ENCODE measurements around the gene CARM1.

CARM1 gene

DNA sequence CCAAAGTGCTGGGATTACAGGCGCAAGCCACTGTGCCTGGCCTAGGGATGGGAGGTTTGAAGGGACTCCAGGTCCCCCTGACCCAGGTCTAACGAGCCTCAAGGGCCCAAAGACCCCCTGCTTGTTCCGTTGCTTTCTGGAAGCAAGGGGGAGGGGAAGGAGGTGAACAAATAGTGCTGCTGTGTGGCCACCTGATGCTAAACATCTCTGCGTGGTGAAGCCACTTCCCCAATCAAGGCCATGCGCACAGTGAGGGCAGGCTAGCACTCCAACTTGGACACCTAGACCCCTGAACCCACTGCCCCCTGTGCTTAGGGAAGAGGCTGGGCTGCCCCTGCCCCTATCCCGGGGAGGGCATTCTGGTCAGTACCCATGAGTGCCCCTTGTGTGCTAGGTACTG is 24.0 kb downstream of the CARM1 start:
- no peak for TF ChIP-seq POLR2A (IDR thresholded peaks at IDR 0.05; ENCODE audit: low read depth, low read length)
- FAIRE-seq (no peak), DNase-seq (ENCODE audit: insufficient read length, low spot score) (no peak)

DNA sequence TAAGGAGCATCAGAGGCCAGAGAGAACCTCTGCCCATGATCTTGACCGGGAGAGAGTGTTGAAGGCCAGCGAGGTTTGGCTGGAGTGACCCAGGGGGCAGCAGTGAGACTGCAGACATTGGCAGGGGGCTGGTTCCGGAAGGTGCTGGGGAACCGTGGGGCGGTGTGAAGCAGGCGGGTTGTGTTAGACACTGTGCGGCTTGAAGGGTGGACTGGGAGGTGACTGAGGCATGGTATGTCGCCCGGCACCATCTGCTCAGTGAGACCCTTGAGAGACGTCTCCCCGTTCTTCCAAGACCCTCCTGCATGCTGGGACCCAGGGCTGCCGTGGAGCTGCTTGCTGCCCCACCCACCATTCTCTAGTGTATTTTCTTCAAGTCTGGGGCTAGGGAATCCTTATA is 24.6 kb downstream of the CARM1 start:
- TF ChIP-seq POLR2A (IDR thresholded peaks at IDR 0.05; ENCODE audit: low read depth, low read length) = no peak
- DNase-seq (ENCODE audit: insufficient read length, low spot score) (no peak), FAIRE-seq (no peak)

DNA sequence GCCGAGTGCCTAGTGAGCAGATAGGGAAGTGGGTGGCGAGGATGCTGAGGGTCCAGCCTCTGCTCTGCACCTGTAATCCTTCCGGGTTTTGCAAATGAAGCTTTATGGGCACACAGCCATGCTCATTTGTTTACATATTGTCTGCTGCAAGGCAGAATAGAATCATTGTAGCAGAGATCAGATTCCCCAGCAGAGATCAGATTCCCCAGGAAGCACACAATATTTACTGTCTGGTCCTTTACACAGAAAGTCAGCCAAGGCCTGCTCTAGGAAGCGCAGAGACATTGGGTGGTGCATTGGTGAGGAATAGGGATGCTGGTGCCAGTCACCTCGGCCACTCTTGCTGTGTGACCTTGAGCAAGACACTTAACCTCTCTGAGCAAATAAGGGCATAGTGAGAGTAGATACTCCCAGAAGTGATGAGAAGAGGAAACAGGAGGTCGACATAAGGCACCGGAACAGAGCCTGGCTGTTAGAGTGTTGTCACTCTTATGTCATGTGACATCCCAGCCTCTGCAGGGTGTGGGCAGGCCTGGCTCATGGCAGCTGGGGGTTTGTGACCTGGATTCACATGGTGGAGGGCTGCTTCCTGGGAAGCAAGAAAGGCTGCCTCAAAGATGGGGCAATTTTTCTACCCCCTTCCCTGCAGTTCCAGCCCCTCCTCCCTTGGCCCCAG is 25.6 kb downstream of the CARM1 start:
- DNase-seq (ENCODE audit: insufficient read length, low spot score) = no peak
- no peak for FAIRE-seq
- no peak for TF ChIP-seq POLR2A (IDR thresholded peaks at IDR 0.05; ENCODE audit: low read depth, low read length)

DNA sequence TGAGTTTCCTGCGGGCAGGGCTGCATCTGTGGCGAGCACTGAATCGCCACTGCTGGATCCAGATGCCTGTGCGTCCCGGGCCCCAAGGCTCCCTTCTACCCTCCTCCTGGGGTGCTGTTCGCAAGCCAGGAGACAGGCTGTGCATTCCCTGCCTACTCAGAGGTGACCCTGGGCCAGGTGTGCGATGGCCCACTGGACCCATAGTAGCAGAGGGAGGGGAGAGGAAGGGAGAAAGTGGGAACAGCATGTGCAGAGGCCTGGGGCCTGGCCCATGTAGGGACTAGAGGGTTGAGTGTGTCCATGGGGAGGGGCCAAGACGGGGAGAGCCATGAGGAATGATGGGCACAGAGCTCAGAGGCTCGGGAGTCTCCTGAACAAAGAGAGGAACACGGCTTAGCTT is 27.3 kb downstream of the CARM1 start:
- no peak for TF ChIP-seq POLR2A (IDR thresholded peaks at IDR 0.05; ENCODE audit: low read depth, low read length)
- no peak for DNase-seq (ENCODE audit: insufficient read length, low spot score)
- no peak for FAIRE-seq

DNA sequence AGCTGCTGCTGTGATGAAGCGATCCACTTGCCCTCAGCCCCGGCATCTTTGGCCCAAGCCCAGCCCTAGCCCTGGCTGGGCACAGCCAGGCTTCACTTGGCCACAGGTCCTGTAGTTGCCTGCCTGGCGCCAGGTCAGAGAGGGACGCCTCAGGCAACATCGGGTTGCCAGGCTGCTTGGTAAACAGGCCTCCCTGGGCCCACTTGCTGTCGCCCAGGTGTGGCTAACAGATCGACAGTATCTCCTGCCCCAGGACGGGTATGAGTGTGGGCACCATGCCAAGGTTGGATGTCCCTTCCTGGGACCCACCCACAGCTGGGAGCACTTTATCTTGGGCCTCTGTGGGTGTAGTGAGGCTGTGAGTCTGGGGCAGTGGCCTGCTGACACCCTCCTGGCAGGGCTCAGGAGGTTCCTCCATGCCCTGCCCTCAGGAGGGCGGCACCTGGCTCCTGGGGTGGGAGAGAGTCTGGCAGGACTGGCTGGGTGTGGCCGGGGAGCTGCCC is 27.8 kb downstream of the CARM1 start:
- FAIRE-seq = no peak
- no peak for DNase-seq (ENCODE audit: insufficient read length, low spot score)
- no peak for TF ChIP-seq POLR2A (IDR thresholded peaks at IDR 0.05; ENCODE audit: low read depth, low read length)

DNA sequence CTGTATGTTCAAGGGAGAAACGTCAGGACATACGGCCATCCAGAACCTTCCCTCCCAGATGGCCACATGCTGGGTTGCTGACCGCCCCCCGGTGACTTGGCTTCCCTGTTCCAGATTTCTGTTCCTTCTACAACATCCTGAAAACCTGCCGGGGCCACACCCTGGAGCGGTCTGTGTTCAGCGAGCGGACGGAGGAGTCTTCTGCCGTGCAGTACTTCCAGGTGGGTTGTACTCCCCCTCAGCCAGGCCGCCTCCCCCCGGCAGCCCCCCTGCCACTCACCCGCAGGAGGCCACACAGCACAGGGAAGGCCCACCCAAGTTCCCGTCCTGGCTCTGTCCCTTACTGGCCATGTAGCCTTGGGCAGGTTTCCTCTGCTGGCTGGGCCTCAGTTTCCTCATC is 36.6 kb downstream of the CARM1 start:
- no peak for TF ChIP-seq POLR2A (IDR thresholded peaks at IDR 0.05; ENCODE audit: low read depth, low read length)
- FAIRE-seq (no peak), DNase-seq (ENCODE audit: insufficient read length, low spot score) (no peak)

DNA sequence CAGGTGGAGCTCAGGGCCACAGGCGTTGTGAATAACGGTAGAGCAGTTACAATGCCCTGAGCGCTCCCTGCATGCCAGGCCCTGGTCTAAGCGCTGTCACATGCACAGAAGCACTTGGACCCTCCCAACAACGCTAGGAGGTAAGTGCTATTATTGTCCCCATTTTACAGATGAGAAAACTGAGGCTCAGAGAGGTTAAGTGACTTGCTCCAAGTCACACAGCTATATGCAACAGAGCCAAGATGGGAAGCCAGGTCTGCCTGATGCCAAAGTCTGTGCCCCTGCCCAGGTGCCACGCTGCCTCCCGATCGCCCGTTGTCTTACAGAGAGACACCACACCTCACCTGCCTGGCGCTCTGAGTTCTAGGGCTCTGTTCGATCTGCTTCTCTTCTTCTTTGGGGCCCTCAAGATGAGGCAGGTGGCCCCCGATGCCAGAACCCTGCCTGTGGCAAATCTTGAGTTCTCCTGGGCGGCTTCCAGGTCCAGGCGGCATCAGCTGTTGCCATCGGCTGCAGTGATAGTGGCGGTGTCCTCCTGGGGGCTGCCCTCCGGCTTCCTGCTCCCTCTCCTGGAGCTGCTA is 37.1 kb downstream of the CARM1 start:
- DNase-seq (ENCODE audit: insufficient read length, low spot score) = no peak
- FAIRE-seq = no peak
- no peak for TF ChIP-seq POLR2A (IDR thresholded peaks at IDR 0.05; ENCODE audit: low read depth, low read length)

DNA sequence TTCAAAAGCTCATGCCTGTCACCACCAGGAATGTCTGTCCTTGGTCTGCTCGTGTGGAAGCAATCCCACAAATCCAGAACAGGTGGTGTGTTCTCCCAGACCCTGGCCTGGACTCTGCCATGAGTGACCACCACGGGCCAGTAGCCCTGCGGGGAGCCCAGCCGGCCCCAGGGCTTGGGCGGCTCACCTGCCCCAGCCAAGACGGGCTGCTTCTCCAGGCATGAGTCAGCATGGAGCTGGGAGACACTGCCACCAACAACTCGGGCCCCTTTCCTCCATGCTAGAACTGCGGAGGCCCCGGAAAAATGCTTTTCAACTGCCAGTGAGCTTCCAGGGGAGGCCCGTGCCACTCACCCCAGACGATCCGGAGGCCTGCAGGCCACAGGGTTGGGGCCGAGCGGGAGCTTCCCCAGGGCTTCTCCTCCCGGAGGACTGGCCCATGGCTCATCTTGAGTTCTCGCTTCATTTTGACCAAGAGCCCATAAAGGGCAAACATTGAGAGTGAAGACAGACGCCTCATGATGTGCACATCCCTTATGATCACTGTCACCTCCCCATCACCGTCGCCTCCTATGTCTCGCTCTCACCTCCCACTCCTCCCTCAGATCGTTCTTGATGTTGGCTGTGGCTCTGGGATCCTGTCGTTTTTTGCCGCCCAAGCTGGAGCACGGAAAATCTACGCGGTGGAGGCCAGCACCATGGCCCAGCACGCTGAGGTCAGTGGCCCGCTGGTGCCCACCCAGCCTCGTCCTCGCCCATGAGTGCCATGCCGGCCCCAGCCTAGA is 40.4 kb downstream of the CARM1 start:
- no peak for DNase-seq (ENCODE audit: insufficient read length, low spot score)
- TF ChIP-seq POLR2A (IDR thresholded peaks at IDR 0.05; ENCODE audit: low read depth, low read length) = no peak
- no peak for FAIRE-seq

DNA sequence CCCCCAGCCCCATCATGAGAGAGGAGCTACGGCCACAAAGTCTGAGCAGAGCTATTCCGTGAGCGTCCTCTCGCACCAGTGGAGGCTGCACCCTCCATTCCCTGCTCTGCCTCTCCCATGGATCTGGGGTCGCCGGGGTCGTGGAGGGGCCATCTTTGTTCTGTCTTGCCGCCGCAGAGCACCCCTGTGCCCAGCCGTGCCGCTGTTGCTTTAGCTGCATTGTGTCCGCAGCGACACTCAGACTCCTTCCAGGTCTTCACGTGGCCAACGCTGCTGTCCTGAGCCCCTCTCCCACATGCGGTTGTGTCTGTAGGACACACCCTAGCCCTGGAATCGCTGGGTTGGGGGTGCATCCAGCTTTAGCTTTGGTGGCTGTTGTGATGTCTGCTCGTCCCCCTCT is 41.3 kb downstream of the CARM1 start:
- no peak for TF ChIP-seq POLR2A (IDR thresholded peaks at IDR 0.05; ENCODE audit: low read depth, low read length)
- no peak for DNase-seq (ENCODE audit: insufficient read length, low spot score)
- FAIRE-seq = no peak

DNA sequence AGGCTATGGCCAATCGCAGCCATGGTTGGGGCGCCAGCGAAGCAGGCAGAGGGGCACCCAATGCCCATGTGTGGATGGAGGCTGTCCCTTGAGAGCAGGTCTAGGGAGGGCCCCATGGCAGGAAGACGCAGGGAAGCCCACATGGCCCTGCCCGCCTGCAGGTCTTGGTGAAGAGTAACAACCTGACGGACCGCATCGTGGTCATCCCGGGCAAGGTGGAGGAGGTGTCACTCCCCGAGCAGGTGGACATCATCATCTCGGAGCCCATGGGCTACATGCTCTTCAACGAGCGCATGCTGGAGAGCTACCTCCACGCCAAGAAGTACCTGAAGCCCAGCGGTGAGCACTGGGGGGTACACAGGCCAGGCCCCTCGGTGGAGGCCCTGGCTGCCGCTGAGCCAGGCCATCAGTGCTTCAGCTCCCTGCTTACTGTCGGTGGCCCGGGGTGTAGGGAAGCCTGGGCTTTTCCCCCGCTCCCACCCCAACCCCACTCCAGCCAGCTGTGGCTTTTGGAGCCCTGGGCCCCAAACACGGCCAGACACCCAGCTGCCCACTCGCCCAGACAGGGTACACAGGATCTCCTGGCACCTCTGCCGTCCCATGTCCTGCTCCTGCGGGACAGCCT is 42.5 kb downstream of the CARM1 start:
- FAIRE-seq (no peak), DNase-seq (ENCODE audit: insufficient read length, low spot score) (no peak)
- TF ChIP-seq POLR2A (IDR thresholded peaks at IDR 0.05; ENCODE audit: low read depth, low read length) = no peak

DNA sequence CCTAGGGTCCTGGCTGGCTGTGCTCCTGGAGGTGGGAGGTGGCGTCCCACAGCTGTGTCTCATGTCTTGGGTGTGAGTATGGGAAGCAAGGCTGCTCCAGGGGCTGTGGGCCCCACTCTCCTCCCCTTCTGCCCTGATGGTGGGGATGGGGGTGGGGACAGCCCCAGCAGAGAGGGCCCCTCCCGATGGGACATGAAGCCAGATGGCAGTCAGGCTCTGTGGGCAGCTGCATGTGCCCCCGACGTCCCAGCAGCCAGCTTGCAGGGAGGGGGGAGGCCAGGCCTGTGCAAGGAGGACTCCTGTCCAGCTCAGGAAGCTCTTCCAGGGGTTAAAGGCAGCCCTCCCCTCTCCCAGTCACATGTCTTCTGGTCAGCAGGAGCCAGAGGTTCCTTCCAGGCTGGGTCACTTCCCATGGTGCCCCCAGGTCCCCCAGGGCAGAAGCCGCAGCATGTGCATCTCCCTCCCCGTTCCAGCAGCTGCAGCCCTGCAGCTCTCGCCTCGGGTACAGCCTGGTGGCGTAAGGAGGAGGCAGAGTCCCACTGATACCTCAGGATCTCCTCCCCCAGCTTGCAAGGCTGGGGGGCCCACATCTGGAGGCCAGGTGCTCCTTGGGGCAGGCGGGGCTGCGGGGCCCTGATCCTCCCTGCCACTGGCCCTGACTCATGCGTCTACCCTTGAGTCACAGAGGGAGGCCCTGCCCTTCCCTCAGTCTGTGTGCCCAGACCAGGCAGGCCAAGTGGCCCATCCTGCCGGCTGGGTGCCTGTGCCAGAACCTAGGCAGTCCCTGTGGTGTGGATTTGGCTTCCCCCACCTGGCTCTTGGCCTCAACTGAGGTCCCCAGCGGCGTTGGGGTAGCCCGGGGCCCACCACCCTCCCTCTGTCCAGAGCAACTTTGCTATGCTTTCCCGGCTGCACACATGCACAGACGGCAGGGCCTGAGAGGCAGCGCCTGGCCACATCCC is 44.1 kb downstream of the CARM1 start:
- FAIRE-seq (peak; percentile 71), DNase-seq (ENCODE audit: insufficient read length, low spot score) (peak; percentile 91)
- TF ChIP-seq POLR2A (IDR thresholded peaks at IDR 0.05; ENCODE audit: low read depth, low read length) = no peak

DNA sequence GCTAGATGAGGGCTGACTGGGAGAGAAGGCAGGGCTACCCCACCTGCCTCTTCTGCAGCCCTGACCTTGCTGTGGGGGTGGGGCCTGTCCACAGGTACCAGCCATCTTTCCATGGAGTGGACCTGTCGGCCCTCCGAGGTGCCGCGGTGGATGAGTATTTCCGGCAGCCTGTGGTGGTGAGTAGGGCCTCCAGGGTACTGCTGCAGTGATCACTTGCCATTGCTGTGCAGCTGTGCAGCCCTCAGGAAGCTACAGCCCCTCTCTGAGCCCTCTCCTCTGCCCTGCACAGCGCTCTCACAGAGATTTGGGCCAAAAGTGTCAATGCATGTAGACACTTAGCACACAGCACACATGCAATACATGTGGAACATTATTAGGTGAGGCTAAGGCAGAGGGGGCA is 45.2 kb downstream of the CARM1 start:
- TF ChIP-seq POLR2A (IDR thresholded peaks at IDR 0.05; ENCODE audit: low read depth, low read length) = no peak
- no peak for FAIRE-seq
- DNase-seq (ENCODE audit: insufficient read length, low spot score) = no peak

DNA sequence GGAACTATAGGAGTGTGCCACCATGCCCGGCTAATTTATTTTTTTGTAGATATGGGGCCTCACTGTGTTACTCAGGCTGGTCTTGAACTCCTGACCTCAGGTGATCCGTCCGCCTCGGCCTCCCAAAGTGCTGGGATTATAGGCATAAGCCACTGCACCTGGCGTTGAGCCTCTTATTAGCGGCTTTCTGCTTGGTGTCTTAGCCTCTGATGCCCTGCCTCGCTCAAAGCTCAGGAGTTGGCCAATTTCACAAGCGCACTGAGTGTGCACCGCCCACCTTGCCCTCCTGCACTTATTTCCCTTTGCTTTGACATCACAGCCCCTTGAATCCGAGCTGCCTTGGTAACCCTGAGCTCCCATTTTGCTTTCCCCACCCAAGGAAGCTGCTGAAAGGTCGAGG is 47.0 kb downstream of the CARM1 start:
- FAIRE-seq = no peak
- TF ChIP-seq POLR2A (IDR thresholded peaks at IDR 0.05; ENCODE audit: low read depth, low read length) = no peak
- DNase-seq (ENCODE audit: insufficient read length, low spot score) = no peak

Measured in H54 (cell line).